HepG2 (cell line): ENCODE measurements around the gene PPP1R12A. TPM values are rescaled to one million over a fixed set of nuclear protein-coding genes. Genes with fewer than 3 reads are reported as not detected.

ENCODE experiments used
- ATAC-seq: fragments of 200-7000 bp; cut with Tn5 transposase; 3 replicates; pipeline ENCODE4 v1.9.1; 2020; ENCODE audit warnings: mild to moderate bottlenecking, moderate library complexity
- BruUV-seq: library from RNA; stranded (reverse); fragments of 400-500 nt; replicated peaks from 2 replicates; lab custom pipeline; 2021; lab: Mats Ljungman, UMichigan
- CTCF ChIA-PET: fragments of 300-600 bp; formaldehyde crosslinking; extraction: SDS; loops from one replicate; lab custom pipeline; 2021; ENCODE audit warnings: low total read pairs, inconsistent platforms, low intra/inter-chr PET ratio; lab: Yijun Ruan, JAX
- POLR2A ChIA-PET: fragments of 350-600 bp; sonication (Branson Sonifier 250); formaldehyde crosslinking; loops from one replicate; lab custom pipeline; 2020; ENCODE audit warnings: antibody characterized with exemption, inconsistent platforms; lab: Yijun Ruan, JAX
- DNase-seq: peaks from one replicate; pipeline ENCODE4 v3.0.0-alpha.2; 2015; ENCODE audit warnings: low spot score
- FAIRE-seq: peaks from 3 replicates; lab custom pipeline; 2011; peaks lifted over from hg19 to GRCh38; lab: Jason Lieb, UNC
- H2AFZ ChIP-seq: one replicate; pipeline ENCODE4 v1.6.1; 2011; ENCODE audit warnings: low read length, inconsistent platforms
- H3K27ac ChIP-seq: fragments of 300-600 bp; 3 replicates; pipeline ENCODE4 v1.8.0; 2011; ENCODE audit warnings: mixed run types, mild to moderate bottlenecking, mixed read lengths, low read length, inconsistent platforms; ENCODE audit not compliant: insufficient read depth; ENCODE audit errors: extremely low read length
- H3K27me3 ChIP-seq, 2 experiments: fragments of 200-600 bp in 1 of 2; 2 replicates in 1 of 2; 3 replicates in 1 of 2; pipeline versions ENCODE4 v1.6.0 to v1.8.0; 2011; ENCODE audit warnings: low read length in 2 of 2, mild to moderate bottlenecking in 2 of 2, moderate library complexity in 2 of 2, inconsistent platforms in 1 of 2; ENCODE audit not compliant: insufficient read depth in 2 of 2, control insufficient read depth in 1 of 2
- H3K36me3 ChIP-seq, 2 experiments: fragments of 200-600 bp in 1 of 2; replicated peaks in 1 of 2; 2 replicates in 1 of 2; 3 replicates in 1 of 2; pipeline versions ENCODE4 v1.5.1 to v1.8.0; 2011; ENCODE audit warnings: low read length in 2 of 2, inconsistent platforms in 1 of 2; ENCODE audit not compliant: insufficient read depth in 2 of 2, control insufficient read depth in 1 of 2
- H3K4me1 ChIP-seq: 2 replicates; pipeline ENCODE4 v1.5.1; 2012; ENCODE audit warnings: low read length, inconsistent platforms; ENCODE audit not compliant: insufficient read depth
- H3K4me2 ChIP-seq: 2 replicates; pipeline ENCODE4 v1.6.0; 2011; ENCODE audit warnings: low read depth, low read length, inconsistent platforms
- H3K4me3 ChIP-seq, 3 experiments: fragments of 200-600 bp in 1 of 3; sonication (generic), shearing (Covaris generic) in 1 of 3; replicated peaks in 1 of 3; 2 replicates each; pipeline ENCODE4 v1.5.1; 2011 to 2016; ENCODE audit warnings: low read length in 3 of 3, inconsistent platforms in 2 of 3, low read depth in 2 of 3, mild to moderate bottlenecking in 2 of 3, control low read depth in 1 of 3, mixed read lengths in 1 of 3; ENCODE audit not compliant: insufficient read depth in 1 of 3
- H3K79me2 ChIP-seq: one replicate; pipeline ENCODE4 v1.6.1; 2011; ENCODE audit warnings: low read length, inconsistent platforms; ENCODE audit not compliant: insufficient read depth
- H3K9ac ChIP-seq: 2 replicates; pipeline ENCODE4 v1.6.0; 2011; ENCODE audit warnings: mild to moderate bottlenecking, low read depth, low read length, inconsistent platforms; ENCODE audit not compliant: insufficient read depth
- H3K9me3 ChIP-seq: 2 replicates; pipeline ENCODE4 v1.5.1; 2012; ENCODE audit warnings: mild to moderate bottlenecking, low read length
- H4K20me1 ChIP-seq: 2 replicates; pipeline ENCODE4 v1.6.0; 2011; ENCODE audit warnings: inconsistent platforms, mild to moderate bottlenecking, low read length, moderate library complexity; ENCODE audit not compliant: insufficient read depth
- FOSL1 ChIP-seq: sonication (generic); formaldehyde crosslinking; IDR thresholded peaks from 2 replicates; pipeline ENCODE4 v1.9.0; 2021; ENCODE audit warnings: missing genetic modification reagents, borderline replicate concordance
- IKZF5 ChIP-seq: IDR thresholded peaks from 2 replicates; pipeline ENCODE4 v1.6.1; 2018; ENCODE audit warnings: missing genetic modification reagents, mild to moderate bottlenecking, missing compliant biosample characterization
- PCBP1 ChIP-seq: fragments of 200-400 bp; formaldehyde crosslinking; IDR thresholded peaks from 2 replicates; pipeline ENCODE4 v1.6.1; 2017; ENCODE audit warnings: mild to moderate bottlenecking, low read depth, low read length, borderline replicate concordance
- SMAD9 ChIP-seq: sonication (generic); formaldehyde crosslinking; IDR thresholded peaks from 2 replicates; pipeline ENCODE4 v1.5.1; 2020; ENCODE audit warnings: mild to moderate bottlenecking, missing genetic modification reagents
- SOX13 ChIP-seq, 3 experiments: fragments of 450-650 bp in 1 of 3; sonication (generic) in 1 of 3; formaldehyde crosslinking in 1 of 3; IDR thresholded peaks in 2 of 3; conservative IDR thresholded peaks in 1 of 3; 2 replicates each; pipeline versions ENCODE4 v1.5.0 to v1.6.1; 2016 to 2020; ENCODE audit warnings: antibody characterized with exemption in 1 of 3, mild to moderate bottlenecking in 1 of 3, missing compliant biosample characterization in 1 of 3, missing genetic modification reagents in 1 of 3, moderate library complexity in 1 of 3
- SP140L ChIP-seq: sonication (generic); formaldehyde crosslinking; IDR thresholded peaks from 2 replicates; pipeline ENCODE4 v1.4.0; 2020; ENCODE audit warnings: missing genetic modification reagents, borderline replicate concordance
- ZBTB8A ChIP-seq: sonication (generic); formaldehyde crosslinking; IDR thresholded peaks from 2 replicates; pipeline ENCODE4 v1.4.0; 2020; ENCODE audit warnings: mild to moderate bottlenecking, low read depth, missing genetic modification reagents, borderline replicate concordance
- ZNF33A ChIP-seq: sonication (generic); formaldehyde crosslinking; IDR thresholded peaks from 2 replicates; pipeline ENCODE4 v1.5.1; 2020; ENCODE audit warnings: missing genetic modification reagents, mild to moderate bottlenecking, moderate library complexity, borderline replicate concordance
- ZNF501 ChIP-seq: sonication (generic); formaldehyde crosslinking; IDR thresholded peaks from 2 replicates; pipeline ENCODE4 v1.5.1; 2020; ENCODE audit warnings: mild to moderate bottlenecking, moderate library complexity, missing genetic modification reagents
- ZNF770 ChIP-seq: sonication (generic); formaldehyde crosslinking; IDR thresholded peaks from 2 replicates; pipeline ENCODE4 v1.5.0; 2020; ENCODE audit warnings: mild to moderate bottlenecking, missing genetic modification reagents
- ZSCAN30 ChIP-seq: sonication (generic); formaldehyde crosslinking; IDR thresholded peaks from 2 replicates; pipeline ENCODE4 v1.5.0; 2020; ENCODE audit warnings: mild to moderate bottlenecking, missing genetic modification reagents
- WGBS: methylation state at CpG from one replicate; pipeline ENCODE4 v1.1.6; 2017; ENCODE audit warnings: low lambda C conversion rate; 5-methylcytosine and 5-hydroxymethylcytosine counted together
- in situ Hi-C: cut with HindIII; loops from 2 replicates; pipeline ENCODE4 v1.10.0; 2017; ENCODE audit warnings: low pct_unique_long_range_greater_than_20kb; ENCODE audit not compliant: extremely low pct_ligation_motif_present
- intact Hi-C: fragments of 100-400 bp; cut with micrococcal nuclease; formaldehyde crosslinking; loops from one replicate; pipeline ENCODE4 v1.10.0; 2022; ENCODE audit not compliant: unreplicated experiment
- polyA plus RNA-seq, 8 experiments: library from polyadenylated mRNA; depleted of rRNA in 3 of 8; stranded (reverse) in 7 of 8; unstranded in 1 of 8; fragments of >200 nt; fragmentation: Illumina TruSeq in 4 of 8; extraction: Trizol in 4 of 8; gene quantifications; 2 replicates each; pipeline versions ENCODE4 v1.2.1 to v1.2.3, GENCODE V29; 2011 to 2016; ENCODE audit warnings: low read depth in 4 of 8, missing spikeins in 1 of 8, mixed read lengths in 1 of 8; ENCODE audit not compliant: insufficient read depth in 1 of 8
- total RNA-seq, 5 experiments: library from RNA; depleted of rRNA; stranded (reverse); fragments of >200 nt; fragmentation: Illumina TruSeq; extraction: Trizol; gene quantifications; 2 replicates each; pipeline ENCODE4 v1.2.3, GENCODE V29; 2016; ENCODE audit warnings: low read depth in 1 of 5
- TF ChIP-seq, protein P1 (sequence below): sonication (generic); formaldehyde crosslinking; IDR thresholded peaks from 2 replicates; pipeline ENCODE4 v1.5.0; 2020; ENCODE audit warnings: mild to moderate bottlenecking, missing genetic modification reagents
- TF ChIP-seq, protein P2 (sequence below): sonication (generic); formaldehyde crosslinking; IDR thresholded peaks from 2 replicates; pipeline ENCODE4 v1.5.0; 2020; ENCODE audit warnings: missing genetic modification reagents, mild to moderate bottlenecking, borderline replicate concordance

The PPP1R12A gene
- total and polyA plus RNA-seq, 2 of the 13 experiments (the other 11 are each of a cell fraction or from before 2014, with no cell fraction given) = 23.8 to 50.0 TPM

GRCh38 chr12:79983986-79984620 lies 49.2 kb upstream of the PPP1R12A start:
- no peak overlapping the region for H3K27ac ChIP-seq

More at GRCh38 chr12:79983986-79984620, 49.2 kb upstream of the PPP1R12A start:
- CTCF ChIA-PET = no interaction called here
- Histone ChIP-seq H3K4me1 (no peaks in the 10 kb centered on the region), H3K4me3 (no peak overlapping the region), H3K27me3 (no peaks in the 10 kb centered on the region), H3K4me2 (no peak overlapping the region), H3K9me3 (no peaks in the 10 kb centered on the region), H3K9ac (no peak overlapping the region), H2AFZ (no peak overlapping the region), H3K36me3 (no peaks in the 10 kb centered on the region), H4K20me1 (no peaks in the 10 kb centered on the region), H3K79me2 (no peaks in the 10 kb centered on the region)
- 57% methylated on average over 6 of the region's 6 CpGs for WGBS
- intact Hi-C loops = no loop called here
- no TSS peak for BruUV-seq
- FAIRE-seq = no peak
- in situ Hi-C loops = no loop called here
- ATAC-seq = no peak
- no peak for TF ChIP-seq SOX13 (IDR thresholded peaks at IDR 0.05)
- TF ChIP-seq SOX13 (CRISPR knock-in tag; conservative IDR thresholded peaks at IDR 0.05 in 1 of 2, IDR thresholded peaks at IDR 0.05 in 1 of 2) = no peak
- no peak for TF ChIP-seq ZNF501 (CRISPR knock-in tag)
- TF ChIP-seq ZBTB8A (CRISPR knock-in tag) = no peak
- TF ChIP-seq ZNF33A (CRISPR knock-in tag) = no peak
- TF ChIP-seq ZSCAN30 (CRISPR knock-in tag) = no peak
- no peak for TF ChIP-seq IKZF5 (CRISPR knock-in tag)
- TF ChIP-seq SP140L (CRISPR knock-in tag) = no peak
- TF ChIP-seq PCBP1 = no peak
- no peak for TF ChIP-seq FOSL1 (CRISPR knock-in tag)
- no peak for TF ChIP-seq SMAD9 (CRISPR knock-in tag)
- TF ChIP-seq, protein P1, sequence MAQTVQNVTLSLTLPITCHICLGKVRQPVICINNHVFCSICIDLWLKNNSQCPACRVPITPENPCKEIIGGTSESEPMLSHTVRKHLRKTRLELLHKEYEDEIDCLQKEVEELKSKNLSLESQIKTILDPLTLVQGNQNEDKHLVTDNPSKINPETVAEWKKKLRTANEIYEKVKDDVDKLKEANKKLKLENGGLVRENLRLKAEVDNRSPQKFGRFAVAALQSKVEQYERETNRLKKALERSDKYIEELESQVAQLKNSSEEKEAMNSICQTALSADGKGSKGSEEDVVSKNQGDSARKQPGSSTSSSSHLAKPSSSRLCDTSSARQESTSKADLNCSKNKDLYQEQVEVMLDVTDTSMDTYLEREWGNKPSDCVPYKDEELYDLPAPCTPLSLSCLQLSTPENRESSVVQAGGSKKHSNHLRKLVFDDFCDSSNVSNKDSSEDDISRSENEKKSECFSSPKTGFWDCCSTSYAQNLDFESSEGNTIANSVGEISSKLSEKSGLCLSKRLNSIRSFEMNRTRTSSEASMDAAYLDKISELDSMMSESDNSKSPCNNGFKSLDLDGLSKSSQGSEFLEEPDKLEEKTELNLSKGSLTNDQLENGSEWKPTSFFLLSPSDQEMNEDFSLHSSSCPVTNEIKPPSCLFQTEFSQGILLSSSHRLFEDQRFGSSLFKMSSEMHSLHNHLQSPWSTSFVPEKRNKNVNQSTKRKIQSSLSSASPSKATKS = no peak
- TF ChIP-seq ZNF770 (CRISPR knock-in tag) = no peak
- TF ChIP-seq, protein P2, sequence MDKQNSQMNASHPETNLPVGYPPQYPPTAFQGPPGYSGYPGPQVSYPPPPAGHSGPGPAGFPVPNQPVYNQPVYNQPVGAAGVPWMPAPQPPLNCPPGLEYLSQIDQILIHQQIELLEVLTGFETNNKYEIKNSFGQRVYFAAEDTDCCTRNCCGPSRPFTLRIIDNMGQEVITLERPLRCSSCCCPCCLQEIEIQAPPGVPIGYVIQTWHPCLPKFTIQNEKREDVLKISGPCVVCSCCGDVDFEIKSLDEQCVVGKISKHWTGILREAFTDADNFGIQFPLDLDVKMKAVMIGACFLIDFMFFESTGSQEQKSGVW (CRISPR knock-in tag) = no peak
- no peak for DNase-seq
- POLR2A ChIA-PET = no interaction called here
